ENCODE measurements around the gene FCHO1.
"Not testable (repeated sequence)": the region's sequence is repeated elsewhere in the genome, so short reads cannot be mapped to it uniquely, and the experiment has no call there.

The FCHO1 gene

DNA sequence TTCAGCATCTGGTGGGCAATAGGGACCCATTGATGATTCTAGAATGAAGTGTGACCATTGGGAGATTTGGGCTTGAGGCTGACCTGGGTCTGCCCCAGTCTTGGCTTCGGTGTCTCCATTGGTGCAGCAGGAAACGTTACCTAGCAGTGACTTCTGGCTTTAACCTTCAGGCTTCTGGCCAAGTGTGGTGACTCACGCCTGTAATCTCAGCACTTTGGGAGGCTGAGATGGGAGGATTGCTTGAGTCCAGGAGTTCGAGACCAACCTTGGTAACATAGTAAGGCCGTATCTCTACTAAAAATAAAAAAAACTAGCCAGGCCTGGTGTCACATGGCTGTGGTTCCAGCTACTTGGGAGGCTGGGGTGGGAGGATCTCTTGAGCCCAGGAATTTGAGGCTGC is 7.2 kb downstream of the FCHO1 start:
- FAIRE-seq, result no peak

DNA sequence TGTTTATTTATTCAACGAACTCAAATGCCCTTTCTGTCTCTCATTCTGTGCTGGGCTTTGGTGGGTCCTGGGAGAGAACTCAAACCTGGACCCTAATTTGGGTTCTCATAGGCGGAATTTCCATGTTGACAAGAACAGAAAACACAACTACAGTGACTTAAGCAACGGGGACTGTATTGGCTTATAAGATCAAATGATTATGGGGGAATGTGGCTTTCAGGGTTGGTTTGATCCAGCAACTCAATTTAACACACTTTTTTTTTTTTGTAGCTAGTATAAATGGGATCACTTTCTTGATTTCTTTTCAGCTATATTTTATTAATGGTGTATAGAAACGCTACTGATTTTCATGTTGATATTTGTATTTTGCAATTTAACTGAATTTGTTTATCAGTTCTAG is 9.9 kb downstream of the FCHO1 start:
- no peak for FAIRE-seq
- no peak for DNase-seq (ENCODE audit: insufficient read length, low spot score)

More for the DNA sequence above, 7.2 kb downstream of the FCHO1 start:
- no peak for DNase-seq (ENCODE audit: insufficient read length, low spot score)

DNA sequence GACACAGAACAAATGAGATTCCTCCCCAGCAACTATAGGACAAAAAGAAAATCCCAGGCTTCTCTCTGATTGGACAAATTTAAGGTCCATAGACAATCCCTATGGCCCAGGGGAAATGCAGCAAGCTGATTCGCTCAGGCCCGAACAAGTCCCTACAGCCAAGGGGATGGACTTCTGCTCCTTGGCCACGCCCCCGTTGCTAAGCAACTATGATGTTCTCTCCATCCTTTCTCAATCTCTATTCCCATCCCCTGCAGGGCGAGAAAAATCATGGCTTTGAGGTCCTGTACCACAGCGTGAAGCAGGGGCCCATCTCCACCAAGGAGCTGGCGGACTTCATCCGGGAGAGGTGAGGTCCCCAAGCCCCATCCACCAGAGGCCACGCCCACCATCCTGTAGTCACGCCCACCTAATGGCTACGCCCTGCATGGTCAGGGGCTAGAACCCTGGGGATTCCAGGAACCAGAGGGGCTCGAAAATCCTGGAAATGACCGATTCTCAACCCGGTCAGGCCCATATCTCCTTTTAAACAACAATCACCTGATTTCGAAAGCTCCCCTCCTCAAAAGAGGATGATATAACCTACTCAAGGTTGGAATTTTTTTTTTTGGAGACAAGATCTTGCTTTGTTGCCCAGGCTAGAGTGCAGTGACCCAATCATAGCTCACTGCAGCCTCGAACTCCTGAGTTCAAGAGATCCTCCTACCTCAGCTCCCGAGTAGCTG is 11.4 kb downstream of the FCHO1 start:
- FAIRE-seq, result peak; percentile 60

DNA sequence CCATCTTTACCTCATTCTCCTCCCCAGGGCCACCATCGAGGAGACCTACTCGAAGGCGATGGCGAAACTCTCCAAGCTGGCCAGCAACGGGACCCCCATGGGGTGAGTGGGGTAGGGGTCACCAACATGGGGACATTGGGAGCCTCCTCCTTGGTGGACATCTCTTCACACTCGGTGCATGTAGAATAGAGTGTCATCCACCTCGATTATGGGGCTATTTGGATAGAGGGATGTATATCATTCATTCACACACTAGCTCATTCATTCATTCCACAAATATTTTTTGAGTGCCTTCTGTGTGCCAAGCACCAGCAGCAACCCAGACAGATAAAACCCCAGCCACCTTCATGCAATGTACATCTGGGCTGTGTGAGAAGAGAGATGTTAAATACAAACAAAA is 13.1 kb downstream of the FCHO1 start:
- FAIRE-seq (no peak), DNase-seq (ENCODE audit: insufficient read length, low spot score) (no peak)

More for the DNA sequence above, 11.4 kb downstream of the FCHO1 start:
- no peak for DNase-seq (ENCODE audit: insufficient read length, low spot score)

DNA sequence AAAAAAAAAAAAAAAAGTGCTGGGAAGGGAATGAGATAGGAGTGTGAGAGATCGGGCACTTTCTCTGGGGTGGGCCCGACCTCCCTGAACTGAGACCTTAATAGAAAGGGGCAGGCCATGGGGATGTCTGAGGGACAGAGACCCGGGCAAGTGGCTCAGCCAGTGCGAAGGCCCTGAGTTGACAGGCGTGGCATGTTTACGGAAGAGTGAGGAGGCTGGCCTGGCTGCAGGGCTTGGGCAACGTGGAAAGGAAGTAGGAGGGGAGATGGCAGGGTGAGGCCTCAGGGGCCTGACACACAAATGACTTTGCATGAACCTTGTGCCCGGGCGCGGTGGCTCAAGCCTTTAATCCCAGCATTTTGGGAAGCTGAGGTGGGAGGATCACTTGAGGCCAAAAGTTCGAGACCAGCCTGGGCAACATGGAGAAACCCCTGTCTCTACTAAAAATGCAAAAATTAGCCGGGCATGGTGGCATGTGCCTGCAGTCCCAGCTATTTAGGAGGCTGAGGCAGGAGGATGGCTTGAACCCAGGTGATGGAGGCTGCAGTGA is 13.9 kb downstream of the FCHO1 start:
- FAIRE-seq (no peak), DNase-seq (ENCODE audit: insufficient read length, low spot score) (no peak)

DNA sequence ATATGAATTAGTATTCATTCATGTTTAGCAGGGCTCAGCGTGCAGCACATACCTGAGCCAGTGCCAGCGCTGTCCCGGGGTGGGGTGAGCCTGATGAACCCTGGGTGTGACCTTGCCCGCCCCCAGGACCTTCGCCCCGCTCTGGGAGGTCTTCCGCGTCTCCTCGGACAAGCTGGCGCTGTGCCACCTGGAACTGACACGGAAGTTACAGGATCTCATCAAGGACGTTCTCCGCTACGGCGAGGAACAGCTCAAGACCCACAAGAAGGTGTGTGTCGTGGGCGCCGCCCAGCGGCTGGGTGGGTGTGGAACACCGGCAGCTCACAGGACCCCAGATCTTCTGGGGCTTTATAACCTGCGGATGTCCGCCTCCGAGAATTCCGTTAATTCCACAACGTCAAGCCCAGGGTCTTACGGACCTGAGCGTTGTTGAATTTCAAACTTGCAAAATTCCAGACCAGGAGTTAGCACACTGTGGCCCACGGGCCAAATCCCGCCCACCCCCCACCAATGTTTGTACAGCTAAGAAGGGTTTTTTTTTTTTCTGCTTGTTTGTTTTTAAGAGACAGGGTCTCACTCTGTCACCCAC is 15.4 kb downstream of the FCHO1 start:
- DNase-seq (ENCODE audit: insufficient read length, low spot score) (no peak), FAIRE-seq (peak; percentile 89)

DNA sequence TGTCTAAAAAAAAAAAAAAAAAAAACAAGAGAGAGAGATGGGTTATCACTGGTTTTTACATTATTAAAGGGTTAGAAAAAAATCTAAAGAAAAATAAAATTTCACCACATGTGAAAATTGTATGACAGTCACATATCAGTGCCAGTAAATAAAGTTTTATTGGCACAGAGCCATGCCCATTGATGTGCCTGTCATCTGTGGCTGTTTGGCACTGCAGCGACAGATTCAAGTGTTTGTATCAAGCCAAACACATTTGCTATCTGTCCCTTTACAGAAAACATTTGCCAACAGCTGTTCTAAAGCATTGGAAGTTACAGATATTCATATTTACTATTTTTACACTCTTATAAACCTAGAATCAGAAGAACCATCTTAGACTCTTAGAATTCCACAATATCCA is 16.3 kb downstream of the FCHO1 start:
- DNase-seq (ENCODE audit: insufficient read length, low spot score), result no peak
- no peak for FAIRE-seq

DNA sequence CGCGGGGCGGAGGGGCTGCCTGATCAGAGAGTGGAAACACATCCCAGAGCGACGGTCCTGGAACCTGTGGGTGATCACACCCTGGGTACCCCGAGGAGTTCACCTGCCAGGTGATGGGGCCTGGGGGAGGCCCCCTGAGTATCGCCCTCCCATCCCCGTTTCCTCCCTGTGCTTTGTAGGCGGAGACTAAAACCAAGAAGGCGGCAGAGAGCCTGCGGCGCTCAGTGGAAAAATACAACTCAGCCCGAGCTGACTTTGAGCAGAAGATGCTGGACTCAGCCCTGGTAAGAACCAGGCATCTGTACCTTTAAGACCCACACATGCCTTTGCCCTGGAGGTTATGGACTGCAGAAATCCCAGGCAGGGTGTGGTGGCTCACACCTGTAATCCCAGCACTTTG is 19.3 kb downstream of the FCHO1 start:
- no peak for FAIRE-seq
- no peak for DNase-seq (ENCODE audit: insufficient read length, low spot score)

DNA sequence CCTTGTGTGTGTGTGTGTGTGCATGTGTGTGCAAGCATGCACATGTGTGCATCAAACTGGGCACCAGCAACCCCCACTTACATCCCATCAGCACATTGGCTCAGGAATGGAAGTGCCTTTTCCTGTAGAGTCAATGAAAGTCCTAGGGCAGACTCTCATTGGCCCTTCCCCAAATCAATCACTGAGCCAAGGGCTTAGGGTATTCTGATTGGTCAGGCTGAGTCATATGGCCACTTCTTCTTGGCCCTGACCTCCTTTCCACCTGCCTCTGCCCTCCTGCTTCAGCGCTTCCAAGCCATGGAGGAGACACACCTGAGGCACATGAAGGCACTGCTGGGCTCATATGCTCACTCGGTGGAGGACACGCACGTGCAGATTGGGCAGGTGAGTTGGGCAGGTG is 20.9 kb downstream of the FCHO1 start:
- no peak for FAIRE-seq
- DNase-seq (ENCODE audit: insufficient read length, low spot score), result no peak

DNA sequence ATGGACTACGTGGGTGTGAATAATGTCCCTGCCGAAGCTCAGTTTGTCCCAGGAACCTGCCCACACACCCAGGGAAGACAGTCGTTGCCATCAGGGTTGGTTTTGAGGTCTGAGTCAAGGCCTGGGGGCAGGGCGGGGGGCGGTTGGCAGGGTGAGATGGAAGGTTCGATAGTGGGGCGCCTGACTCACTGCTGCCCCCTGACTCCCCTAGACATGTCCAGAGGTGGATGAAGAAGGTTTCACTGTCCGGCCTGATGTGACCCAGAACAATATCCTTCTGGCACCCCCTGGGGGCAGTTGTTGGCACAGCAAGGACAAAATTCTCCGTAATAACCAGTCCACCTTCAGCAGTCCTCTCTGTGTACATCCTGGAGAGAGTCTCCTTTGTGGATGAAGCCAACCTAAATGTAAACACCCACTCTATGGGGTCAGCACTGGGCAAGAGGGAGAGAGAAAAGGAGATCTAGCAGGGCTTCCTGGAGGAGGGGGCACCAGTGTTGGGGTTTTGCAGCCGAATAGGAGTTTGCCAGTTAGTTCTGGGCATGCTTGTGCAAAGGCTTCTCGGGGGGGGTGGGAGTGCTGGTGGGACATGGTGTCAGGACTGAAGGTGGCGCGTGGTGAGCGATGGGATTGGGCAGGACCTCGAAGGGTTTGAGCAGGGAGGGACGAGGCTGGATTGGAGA is 24.1 kb downstream of the FCHO1 start:
- no peak for DNase-seq (ENCODE audit: insufficient read length, low spot score)

DNA sequence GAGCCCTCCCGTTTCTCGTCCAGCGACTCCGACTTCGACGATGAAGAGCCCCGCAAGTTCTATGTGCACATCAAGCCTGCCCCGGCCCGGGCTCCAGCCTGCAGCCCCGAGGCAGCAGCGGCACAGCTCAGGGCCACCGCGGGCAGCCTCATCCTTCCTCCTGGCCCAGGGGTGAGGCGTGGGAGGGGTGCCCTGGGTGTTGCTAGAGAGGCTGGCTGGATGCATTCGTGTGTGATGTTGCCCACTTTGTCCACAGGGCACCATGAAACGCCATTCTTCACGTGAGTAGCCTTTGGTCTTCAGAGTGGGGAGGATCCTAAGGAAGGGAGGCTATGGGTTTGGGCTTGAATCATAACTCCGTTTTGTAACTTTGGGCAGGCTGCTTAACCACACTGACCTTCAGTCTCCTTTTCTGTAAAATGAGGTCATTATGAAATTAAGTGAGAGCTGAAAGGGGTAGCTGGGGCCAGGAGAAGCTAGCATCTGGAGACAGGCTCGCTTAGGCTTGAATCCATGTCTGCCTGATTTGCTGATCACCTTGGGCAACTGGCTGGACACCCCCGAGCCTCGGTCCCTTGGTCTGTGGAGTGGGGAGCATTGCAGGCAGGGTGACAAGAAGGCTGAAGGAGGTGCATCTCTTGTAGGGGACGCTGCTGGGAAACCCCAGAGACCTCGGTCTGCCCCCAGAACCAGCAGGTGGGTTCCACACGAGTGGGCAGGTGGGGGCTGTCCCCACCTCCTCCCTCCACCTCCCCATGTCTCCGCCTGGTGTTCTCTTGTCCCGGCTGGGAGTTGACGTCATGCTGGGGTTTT is 24.9 kb downstream of the FCHO1 start:
- FAIRE-seq, result peak; percentile 84
- DNase-seq (ENCODE audit: insufficient read length, low spot score), result peak; percentile 78

More for the DNA sequence above, 24.1 kb downstream of the FCHO1 start:
- FAIRE-seq, result peak; percentile 39

DNA sequence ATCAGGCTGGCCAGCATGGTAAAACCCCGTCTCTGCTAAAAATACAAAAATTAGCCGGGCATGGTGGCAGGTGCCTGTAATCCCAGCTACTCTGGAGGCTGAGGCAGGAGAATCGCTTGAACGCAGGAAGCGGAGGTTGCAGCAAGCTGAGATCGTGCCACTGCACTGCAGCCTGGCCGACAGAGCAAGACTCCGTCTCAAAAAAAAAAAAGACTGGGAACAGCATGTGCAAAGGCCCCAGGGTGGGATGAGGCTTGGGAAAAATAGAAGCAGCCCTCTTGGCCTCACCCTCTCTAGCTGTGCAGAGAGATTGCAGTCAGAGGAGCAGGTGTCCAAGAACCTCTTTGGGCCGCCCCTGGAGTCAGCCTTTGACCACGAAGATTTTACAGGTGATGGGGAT is 26.6 kb downstream of the FCHO1 start:
- FAIRE-seq; DNase-seq (ENCODE audit: insufficient read length, low spot score): not testable (repeated sequence)

DNA sequence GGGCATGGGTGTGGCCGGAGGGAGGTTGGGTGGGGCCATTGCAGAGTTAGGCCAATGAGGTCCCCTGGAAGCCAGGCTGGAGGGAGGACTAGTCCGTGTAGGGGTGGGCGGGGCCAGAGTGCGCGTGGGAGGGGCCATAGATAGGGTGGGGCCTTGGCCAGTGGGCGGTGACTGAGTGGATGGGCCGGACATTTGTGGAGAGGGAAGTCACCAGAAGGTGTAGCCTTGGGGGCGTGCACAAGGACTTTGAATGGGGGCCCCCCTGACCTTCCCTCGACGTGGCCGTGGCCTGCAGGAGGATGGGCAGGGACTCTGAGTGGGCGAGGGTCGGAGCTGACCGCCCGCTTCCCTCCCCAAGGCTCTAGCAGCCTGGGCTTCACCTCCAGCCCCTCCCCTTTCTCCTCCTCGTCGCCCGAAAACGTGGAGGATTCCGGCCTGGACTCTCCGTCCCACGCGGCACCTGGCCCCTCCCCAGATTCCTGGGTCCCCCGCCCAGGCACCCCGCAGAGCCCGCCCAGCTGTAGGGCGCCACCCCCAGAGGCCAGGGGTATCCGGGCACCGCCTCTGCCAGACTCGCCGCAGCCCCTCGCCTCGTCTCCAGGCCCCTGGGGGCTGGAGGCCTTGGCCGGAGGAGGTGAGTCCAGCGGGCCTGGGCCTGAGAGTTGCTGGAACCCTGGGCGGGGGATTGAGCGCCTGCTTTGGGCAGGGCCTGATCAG is 27.1 kb downstream of the FCHO1 start:
- FAIRE-seq, result no peak
- DNase-seq (ENCODE audit: insufficient read length, low spot score), result no peak

DNA sequence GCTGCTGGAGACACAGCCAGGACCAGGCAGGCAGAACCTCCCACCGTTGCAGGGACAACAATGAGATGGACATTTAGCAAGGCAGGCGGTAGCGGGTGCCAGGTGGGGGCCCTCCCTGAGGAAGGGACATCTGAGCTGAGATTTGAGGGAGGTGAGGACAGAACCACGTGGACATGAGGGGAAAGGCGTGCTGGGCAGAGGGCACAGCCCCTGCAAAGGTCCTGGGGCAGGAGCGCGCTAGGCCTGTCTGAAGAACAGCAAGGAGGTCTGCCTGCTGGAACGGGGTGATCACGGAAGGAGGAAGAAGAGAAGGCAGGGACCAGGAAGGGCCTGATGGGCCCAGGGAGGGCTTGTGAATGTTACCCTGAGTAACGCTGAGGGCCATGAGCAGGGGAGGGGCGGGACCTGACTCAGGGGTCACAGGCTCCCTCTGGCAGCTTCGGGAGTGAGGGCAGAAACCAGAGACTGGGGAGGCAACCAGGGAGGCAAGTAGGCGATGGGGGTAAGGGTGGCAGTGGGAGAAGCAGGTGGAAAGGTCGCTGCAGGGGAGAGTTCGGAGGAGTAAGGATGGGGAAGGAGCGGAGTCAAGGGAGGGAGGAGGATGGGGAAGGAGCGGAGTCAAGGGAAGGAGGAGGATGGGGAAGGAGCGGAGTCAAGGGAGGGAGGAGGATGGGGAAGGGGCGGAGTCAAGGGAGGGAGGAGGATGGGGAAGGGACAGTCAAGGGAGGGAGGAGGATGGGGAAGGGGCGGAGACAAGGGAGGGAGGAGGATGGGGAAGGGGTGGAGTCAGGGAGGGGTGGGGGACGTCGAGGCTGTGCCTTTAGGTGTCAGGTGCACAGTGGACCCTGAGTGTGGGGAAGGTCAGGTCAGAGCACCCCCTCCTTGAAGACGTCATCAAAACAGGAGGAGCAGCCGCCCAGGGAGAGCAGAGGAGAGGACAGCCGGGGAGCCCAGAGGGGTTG is 28.0 kb downstream of the FCHO1 start:
- FAIRE-seq, result no peak
- DNase-seq (ENCODE audit: insufficient read length, low spot score), result no peak

DNA sequence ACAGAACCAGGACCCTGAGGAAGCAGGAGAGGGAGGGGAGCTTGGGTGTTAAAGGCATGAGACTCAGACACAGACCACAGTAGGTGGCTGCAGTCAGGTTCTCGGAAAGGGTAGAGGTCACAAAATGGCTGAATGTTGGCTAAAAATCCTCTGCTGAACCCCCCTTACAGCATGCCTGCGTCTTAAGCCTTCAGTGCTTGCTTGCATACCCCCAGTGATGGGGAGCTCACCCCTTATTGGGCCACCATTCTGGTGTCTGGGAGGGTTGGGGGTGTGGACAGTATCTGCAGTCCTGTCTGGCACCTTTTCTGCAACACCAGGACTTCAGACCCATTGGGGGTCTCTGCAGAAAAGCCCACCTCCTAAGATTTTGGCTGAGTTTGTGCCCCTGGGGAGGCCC is 29.5 kb downstream of the FCHO1 start:
- DNase-seq (ENCODE audit: insufficient read length, low spot score) (no peak), FAIRE-seq (no peak)

DNA sequence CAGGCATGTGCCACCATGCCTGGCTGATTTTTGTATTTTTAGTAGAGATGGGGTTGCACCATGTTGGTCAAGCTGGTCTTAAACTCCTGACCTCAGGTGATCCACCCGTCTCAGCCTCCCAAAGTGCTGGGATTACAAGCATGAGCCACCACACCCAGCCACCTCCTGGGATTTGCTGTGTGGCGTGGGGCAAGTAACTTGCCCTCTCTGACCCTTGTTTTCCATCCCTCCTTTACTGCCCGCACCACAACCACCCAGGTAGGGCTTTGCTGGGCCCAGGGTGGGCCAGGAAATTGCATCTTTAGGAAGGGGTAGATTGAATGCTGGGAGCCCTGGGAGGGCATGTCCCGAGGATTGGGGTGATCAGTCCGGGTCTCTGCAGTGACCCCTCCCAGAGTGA is 32.4 kb downstream of the FCHO1 start:
- FAIRE-seq; DNase-seq (ENCODE audit: insufficient read length, low spot score): not testable (repeated sequence)

DNA sequence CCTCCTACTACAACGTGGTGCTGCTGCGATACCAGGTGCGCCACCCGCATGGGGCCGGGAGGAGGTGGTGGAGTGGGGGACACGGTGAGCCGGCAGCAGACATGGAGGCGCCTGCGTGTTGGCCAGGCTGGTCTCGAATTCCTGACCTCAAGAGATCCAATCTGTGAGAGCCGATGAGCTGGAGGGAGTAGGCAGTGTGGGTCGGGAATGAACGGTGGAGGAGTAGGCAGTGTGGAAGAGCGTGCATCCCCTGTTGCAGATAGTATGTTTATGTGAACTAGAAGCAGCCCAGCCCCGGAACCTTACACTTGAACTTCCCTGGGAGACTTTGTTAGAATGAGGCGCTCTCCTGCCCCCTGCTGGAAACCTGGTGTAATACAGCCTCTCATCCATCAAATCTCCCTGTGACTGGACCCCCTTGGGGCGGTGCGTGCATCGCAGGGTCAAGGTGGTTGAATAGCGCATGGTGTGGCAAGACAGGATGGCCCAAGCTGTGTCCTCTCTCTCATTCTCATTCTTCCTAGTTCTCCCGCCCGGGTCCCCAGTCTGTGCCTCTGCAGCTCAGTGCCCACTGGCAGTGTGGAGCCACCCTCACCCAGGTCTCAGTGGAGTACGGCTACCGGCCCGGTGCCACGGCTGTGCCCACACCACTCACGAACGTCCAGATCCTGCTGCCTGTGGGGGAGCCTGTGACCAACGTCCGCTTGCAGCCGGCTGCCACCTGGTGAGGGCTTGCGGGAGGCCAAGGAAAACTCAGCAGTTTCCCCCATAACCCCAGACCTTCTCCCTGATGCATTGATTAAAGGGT is 33.1 kb downstream of the FCHO1 start:
- DNase-seq (ENCODE audit: insufficient read length, low spot score) (peak; percentile 77), FAIRE-seq (peak; percentile 93)

DNA sequence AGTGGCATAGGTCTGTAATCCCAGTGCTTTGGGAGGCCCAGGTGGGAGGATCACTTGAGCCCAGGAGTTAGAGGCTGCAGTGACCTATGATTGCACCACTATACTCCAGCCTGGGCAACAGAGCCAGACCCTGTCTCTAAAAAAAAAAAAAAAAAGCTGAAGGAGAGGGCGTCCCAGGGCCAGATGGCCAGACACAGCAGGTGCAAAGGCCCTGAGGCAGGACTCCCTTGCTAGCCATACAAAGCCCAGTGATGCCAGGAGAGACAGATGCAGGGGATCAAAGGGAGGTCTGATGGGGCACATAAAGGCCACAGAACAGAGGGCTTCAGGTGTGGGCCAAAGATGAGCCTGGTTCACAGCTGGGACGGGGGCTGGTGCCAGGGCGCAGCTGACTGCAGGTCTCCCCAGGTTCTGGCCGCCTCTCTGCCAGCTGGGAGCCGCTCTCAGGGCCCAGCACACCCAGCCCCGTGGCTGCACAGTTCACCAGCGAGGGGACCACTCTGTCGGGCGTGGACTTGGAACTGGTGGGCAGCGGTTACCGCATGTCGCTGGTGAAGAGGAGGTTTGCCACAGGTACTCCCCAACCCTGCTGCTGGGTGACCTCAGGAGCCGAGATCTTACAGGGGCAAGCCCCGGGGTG is 36.1 kb downstream of the FCHO1 start:
- no peak for DNase-seq (ENCODE audit: insufficient read length, low spot score)
- FAIRE-seq, result no peak

All from GM19239 (cell line).